Upper lobe of right lung (tissue), 1 donor: ENCODE data around the gene FHAD1. TPM values are rescaled to one million over a fixed set of nuclear protein-coding genes. Genes with fewer than 3 reads are reported as not detected.

Source experiments
- ATAC-seq: fragments of 200-7000 bp; cut with Tn5 transposase; one replicate; pipeline ENCODE4 v1.9.1; 2020; ENCODE audit warnings: mild to moderate bottlenecking, moderate library complexity
- DNase-seq: peaks from one replicate; pipeline ENCODE4 v3.0.0-alpha.2; 2020
- H3K27ac ChIP-seq: fragments of 200-600 bp; one replicate; pipeline ENCODE4 v1.8.0; 2022
- H3K27me3 ChIP-seq: fragments of 200-600 bp; one replicate; pipeline ENCODE4 v1.8.0; 2022; ENCODE audit warnings: mild to moderate bottlenecking
- H3K36me3 ChIP-seq: fragments of 200-600 bp; one replicate; pipeline ENCODE4 v1.8.0; 2022
- H3K4me1 ChIP-seq: fragments of 200-600 bp; one replicate; pipeline ENCODE4 v1.8.0; 2022
- H3K4me3 ChIP-seq: fragments of 200-600 bp; one replicate; pipeline ENCODE4 v1.8.0; 2022; ENCODE audit warnings: mild to moderate bottlenecking
- H3K9me3 ChIP-seq: fragments of 200-600 bp; one replicate; pipeline ENCODE4 v1.8.0; 2022
- intact Hi-C: fragments of 100-400 bp; cut with DNase I; formaldehyde crosslinking; loops from one replicate; pipeline ENCODE4 v1.11.0; 2022
- total RNA-seq: library from RNA; stranded (reverse); fragmentation: NEBNext Ultra II Directional; extraction: Animal tissue kit (Norgen Biotek cat#: 25700); gene quantifications from one replicate; pipeline ENCODE4 v1.2.1, GENCODE V29; 2021
- TF ChIP-seq, protein P1 (sequence below): fragments of 200-600 bp; IDR thresholded peaks from one replicate; pipeline ENCODE4 v1.8.0; 2022; ENCODE audit warnings: antibody characterized with exemption
- donor health status: DM: no; HTN: yes; CAD: no; lungs with severe emphysema.

Gene FHAD1
- total RNA-seq, 1 donor from 2014 or later = 2.4 TPM

DNA sequence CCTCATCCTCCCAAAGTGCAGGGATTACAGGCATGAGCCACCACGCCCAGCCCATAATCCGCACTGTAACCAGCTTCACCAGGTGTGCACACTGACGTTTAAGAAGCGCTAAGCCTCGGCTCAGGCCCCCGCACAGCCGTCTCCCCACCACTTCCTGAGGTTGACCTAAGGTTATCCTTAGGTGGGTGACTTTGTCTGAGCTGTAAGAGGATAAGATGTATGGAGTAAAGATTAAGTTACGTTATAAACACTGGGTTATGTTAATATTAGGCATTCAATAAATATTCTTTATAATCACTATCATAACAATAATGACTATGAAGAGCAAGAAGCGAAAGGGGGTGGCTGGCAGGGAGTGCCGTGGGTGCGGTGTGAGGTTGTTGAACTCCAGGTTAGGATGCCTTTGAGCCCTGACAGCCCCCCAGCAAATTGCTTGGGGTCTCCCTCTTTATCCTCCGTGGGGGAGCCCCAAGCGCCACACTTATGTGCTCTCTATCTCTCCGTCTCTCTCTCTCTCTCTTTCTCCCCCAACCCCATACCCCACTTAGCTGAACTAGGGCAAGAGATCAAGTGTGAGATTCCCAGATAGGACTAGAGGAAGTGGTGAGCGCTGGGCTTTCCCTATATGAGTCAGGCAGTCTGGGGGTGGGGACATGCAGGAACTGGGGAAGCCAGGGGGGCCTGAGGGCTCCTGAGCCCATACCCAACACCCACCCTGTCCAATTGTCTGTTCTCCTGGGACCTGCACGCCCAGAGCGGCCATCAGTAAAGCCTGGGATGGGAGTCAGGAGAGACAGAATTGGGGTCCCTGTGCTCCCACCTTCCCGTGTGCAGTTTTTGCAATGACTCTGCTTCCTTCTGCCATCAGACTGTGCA lies 170.3 kb downstream of the FHAD1 start:
- peak overlapping the region; percentile 42 for H3K27ac ChIP-seq
- TF ChIP-seq, protein P1, sequence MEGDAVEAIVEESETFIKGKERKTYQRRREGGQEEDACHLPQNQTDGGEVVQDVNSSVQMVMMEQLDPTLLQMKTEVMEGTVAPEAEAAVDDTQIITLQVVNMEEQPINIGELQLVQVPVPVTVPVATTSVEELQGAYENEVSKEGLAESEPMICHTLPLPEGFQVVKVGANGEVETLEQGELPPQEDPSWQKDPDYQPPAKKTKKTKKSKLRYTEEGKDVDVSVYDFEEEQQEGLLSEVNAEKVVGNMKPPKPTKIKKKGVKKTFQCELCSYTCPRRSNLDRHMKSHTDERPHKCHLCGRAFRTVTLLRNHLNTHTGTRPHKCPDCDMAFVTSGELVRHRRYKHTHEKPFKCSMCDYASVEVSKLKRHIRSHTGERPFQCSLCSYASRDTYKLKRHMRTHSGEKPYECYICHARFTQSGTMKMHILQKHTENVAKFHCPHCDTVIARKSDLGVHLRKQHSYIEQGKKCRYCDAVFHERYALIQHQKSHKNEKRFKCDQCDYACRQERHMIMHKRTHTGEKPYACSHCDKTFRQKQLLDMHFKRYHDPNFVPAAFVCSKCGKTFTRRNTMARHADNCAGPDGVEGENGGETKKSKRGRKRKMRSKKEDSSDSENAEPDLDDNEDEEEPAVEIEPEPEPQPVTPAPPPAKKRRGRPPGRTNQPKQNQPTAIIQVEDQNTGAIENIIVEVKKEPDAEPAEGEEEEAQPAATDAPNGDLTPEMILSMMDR = no peak

DNA sequence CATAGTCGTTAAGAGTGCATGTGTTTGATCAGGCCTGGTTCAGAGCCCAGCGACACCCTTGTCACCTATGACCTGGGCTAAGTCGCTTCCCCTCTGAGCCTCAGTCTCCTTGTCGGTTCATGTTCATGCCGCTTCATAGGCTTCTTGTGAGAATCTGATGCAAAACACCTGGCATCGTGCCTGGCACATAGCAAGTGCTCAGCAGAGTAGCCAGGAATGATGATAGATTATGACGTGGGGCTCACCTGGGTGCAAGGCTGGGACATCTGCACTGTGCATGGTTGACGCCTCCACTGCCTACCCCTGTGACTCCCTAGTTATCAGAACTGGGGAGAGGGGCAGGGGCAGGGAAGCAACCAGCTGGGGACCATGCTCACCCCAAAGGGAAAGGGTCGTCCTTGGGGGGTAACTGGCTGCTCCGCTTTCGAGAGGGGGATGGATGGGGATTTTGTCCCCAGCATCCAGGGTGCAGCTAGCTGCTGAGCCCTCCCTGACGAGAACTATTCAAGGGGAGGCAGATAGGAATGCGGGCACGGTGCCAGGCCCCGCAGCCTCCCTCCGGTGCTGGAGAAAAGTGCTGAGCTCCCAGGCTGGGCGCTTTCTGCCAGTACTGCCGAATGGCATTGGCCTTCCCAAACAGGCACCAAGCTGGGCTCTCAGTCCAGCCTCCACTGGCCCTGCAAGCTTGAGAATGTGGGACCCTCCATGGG lies 171.9 kb downstream of the FHAD1 start:
- no peaks in the 10 kb centered on the region for H3K9me3 ChIP-seq
- H3K4me1 ChIP-seq = peaks cover 48% of the 10 kb centered on the region
- DNase-seq (no peak), ATAC-seq (no peak)
- no peak overlapping the region for H3K4me3 ChIP-seq
- H3K27ac ChIP-seq = no peak overlapping the region
- no peaks in the 10 kb centered on the region for H3K27me3 ChIP-seq
- TF ChIP-seq, protein P1 = no peak
- intact Hi-C loops = no loop called here
- no peaks in the 10 kb centered on the region for H3K36me3 ChIP-seq

More for the DNA sequence above, 170.3 kb downstream of the FHAD1 start:
- Histone ChIP-seq H3K27me3 (no peaks in the 10 kb centered on the region), H3K4me1 (peaks cover 53% of the 10 kb centered on the region), H3K36me3 (no peaks in the 10 kb centered on the region), H3K4me3 (no peak overlapping the region), H3K9me3 (no peaks in the 10 kb centered on the region)
- DNase-seq (no peak), ATAC-seq (peak; percentile 66)
- intact Hi-C loops = no loop called here

DNA sequence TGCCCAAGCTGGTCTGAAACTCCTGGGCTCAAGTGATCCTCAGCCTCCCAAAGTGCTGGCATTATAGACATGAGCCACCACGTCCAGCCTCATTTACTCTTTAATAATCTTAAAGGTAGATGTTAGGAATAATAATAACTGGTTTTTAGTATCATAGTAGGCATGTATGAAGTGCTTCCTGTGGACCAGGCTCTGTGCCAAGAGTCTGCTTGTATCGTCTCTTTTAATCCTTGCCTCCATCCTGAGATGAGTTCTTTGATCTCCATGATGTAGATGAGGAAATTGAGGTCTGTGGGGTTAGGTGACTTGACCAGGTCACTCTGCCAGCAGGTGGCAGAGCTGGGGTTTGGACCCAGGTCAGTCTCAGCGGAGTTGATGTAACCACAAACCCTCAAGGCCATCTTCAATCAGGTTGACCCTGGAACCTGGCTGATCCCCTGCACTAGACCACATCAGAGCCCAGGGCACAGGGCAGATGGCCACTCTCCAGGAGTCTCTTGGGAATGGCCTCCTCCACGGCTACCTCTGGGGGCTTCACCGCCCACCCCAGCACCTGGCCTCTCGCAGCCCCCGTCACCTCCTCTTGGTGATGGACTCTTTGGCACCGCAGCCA lies 173.9 kb downstream of the FHAD1 start:
- Histone ChIP-seq H3K4me1 (peaks cover 34% of the 10 kb centered on the region), H3K27ac (no peak overlapping the region), H3K4me3 (no peak overlapping the region), H3K9me3 (no peaks in the 10 kb centered on the region), H3K36me3 (no peaks in the 10 kb centered on the region), H3K27me3 (no peaks in the 10 kb centered on the region)
- TF ChIP-seq, protein P1 = no peak
- ATAC-seq (no peak), DNase-seq (no peak)
- intact Hi-C loops = no loop called here

DNA sequence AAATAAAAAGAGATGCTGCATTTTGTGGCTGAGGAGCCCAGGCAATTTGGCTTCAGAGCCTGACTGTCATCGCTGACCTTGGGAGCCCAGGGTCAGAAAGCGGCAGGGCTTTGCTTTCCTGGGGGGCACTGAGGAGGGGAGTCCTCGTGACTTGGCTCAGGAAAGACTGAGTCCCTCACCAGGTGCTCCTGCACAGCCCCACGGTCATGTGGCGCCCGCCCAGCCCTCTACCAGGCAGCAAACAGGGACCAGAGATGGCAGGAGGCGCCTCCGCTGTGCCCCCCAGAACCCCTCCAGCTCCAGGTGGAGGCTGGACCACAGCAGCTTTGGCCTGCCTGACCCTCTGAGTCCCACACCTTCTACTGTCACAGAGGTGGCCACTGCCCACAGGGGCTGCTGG lies 175.8 kb downstream of the FHAD1 start:
- Histone ChIP-seq H3K4me3 (no peak overlapping the region), H3K4me1 (peaks cover 17% of the 10 kb centered on the region), H3K36me3 (peaks cover 18% of the 10 kb centered on the region), H3K27ac (no peak overlapping the region), H3K27me3 (no peaks in the 10 kb centered on the region), H3K9me3 (no peaks in the 10 kb centered on the region)
- DNase-seq (no peak), ATAC-seq (no peak)
- TF ChIP-seq, protein P1 = no peak
- intact Hi-C loops = no loop called here

DNA sequence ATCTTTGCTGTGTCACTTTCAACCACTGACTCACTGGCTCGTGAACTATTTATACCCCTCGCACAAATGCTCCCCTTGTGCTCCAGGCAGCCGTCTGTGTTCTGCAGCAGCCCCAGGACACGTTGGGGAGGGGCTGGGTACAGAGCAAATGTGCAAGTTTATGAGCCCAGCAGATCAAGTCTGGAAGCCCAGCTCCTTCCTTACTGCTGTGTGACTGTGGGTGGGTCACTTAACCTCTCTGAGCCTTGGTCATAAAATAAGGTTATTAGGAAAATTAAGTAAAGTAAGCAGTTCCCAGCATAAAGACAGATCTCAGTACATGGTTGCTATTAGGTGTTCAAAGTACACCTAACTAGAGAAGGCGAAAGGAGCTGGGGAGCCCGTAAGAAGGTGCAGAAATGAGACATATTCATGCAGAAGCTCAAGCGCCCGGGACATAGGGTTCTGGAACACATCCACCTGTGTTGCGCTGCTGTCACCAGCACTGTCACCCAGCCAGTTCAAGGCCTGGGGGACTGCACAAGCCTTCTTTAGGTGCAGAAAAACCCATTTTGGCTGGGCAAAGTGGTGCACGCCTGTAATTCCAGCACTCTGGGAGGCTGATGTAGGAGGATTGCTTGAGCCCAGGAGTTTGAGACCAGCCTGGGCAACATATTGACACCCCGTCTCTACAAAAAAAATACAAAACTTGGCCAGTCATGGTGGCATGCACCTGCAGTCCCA lies 176.5 kb downstream of the FHAD1 start:
- intact Hi-C loops = no loop called here
- ATAC-seq = no peak
- Histone ChIP-seq H3K27ac (no peak overlapping the region), H3K4me3 (no peak overlapping the region), H3K27me3 (no peaks in the 10 kb centered on the region), H3K36me3 (peaks cover 19% of the 10 kb centered on the region), H3K9me3 (no peaks in the 10 kb centered on the region), H3K4me1 (peaks cover 17% of the 10 kb centered on the region)
- TF ChIP-seq, protein P1 = no peak
- no peak for DNase-seq
